Ovary (tissue), 9 donors: ENCODE results near the gene SSTR5. TPM values are rescaled to one million over a fixed set of nuclear protein-coding genes. Genes with fewer than 3 reads are reported as not detected.

ENCODE experiments used
- DNase-seq, 5 donors: peaks; one replicate each; pipeline ENCODE4 v3.0.0-alpha.2; 2019 to 2020
- H3K27ac ChIP-seq, 2 donors: fragments of 200-600 bp; one replicate each; pipeline versions ENCODE4 v1.5.1 to v1.8.0; 2019 to 2022
- H3K27me3 ChIP-seq: fragments of 200-600 bp; one replicate; pipeline ENCODE4 v1.8.0; 2022
- H3K36me3 ChIP-seq: fragments of 200-600 bp; sonication (generic); one replicate; pipeline ENCODE4 v1.5.1; 2019
- H3K4me1 ChIP-seq: one replicate; pipeline ENCODE4 v1.8.1; 2013; ENCODE audit warnings: mild to moderate bottlenecking, moderate library complexity; ENCODE audit not compliant: insufficient read depth
- H3K4me3 ChIP-seq: fragments of 200-600 bp; sonication (generic); one replicate; pipeline ENCODE4 v1.5.1; 2017
- H3K9me3 ChIP-seq, 2 donors: fragments of 200-600 bp in 1 of 2; sonication (generic) in 1 of 2; one replicate each; pipeline versions ENCODE4 v1.5.1 to v1.8.1; 2013 to 2019; ENCODE audit warnings: mild to moderate bottlenecking in 1 of 2, moderate library complexity in 1 of 2
- CTCF ChIP-seq, 3 donors: fragments of 450-650 bp in 2 of 3; fragments of 200-600 bp in 1 of 3; IDR thresholded peaks; one replicate each; pipeline versions ENCODE4 v1.5.1 to v1.8.0; 2016 to 2022; ENCODE audit warnings: antibody characterized with exemption in 3 of 3, mild to moderate bottlenecking in 1 of 3
- EP300 ChIP-seq: sonication (generic); formaldehyde crosslinking; IDR thresholded peaks from one replicate; pipeline ENCODE4 v1.6.1; 2017; ENCODE audit warnings: antibody characterized with exemption
- POLR2A ChIP-seq: fragments of 450-650 bp; IDR thresholded peaks from one replicate; pipeline ENCODE4 v1.6.1; 2017; ENCODE audit warnings: antibody characterized with exemption, mild to moderate bottlenecking, moderate library complexity
- WGBS, 3 donors: extraction: QIAGEN DNeasy Blood & Tissue Kit in 1 of 3; methylation state at CpG; one replicate each; pipeline versions ENCODE4 v1.1.5 to v1.1.7; 2013 to 2017; 5-methylcytosine and 5-hydroxymethylcytosine counted together
- intact Hi-C, 4 donors: fragments of 100-400 bp; cut with DNase I; formaldehyde crosslinking; loops; one replicate each; pipeline versions ENCODE4 v1.11.0 to v1.15.1; 2022 to 2023
- polyA plus RNA-seq, 2 donors: library from polyadenylated mRNA; stranded (reverse); fragments of 200-250 nt in 1 of 2; fragments of 350-450 nt in 1 of 2; fragmentation: Illumina TruSeq in 1 of 2; extraction: RNeasy Lipid Tissue Mini Kit (QIAGEN cat#74804) in 1 of 2; gene quantifications; one replicate each; pipeline ENCODE4 v1.2.3, GENCODE V29; 2013 to 2014
- total RNA-seq, 7 donors: library from RNA; depleted of rRNA in 2 of 7; stranded (reverse); fragments of >200 nt in 2 of 7; fragmentation: NEBNext Ultra II Directional in 3 of 7; extraction: Animal tissue kit (Norgen Biotek cat#: 25700) in 3 of 7; gene quantifications; one replicate each; pipeline versions ENCODE4 v1.1.0 to v1.2.4, GENCODE V29; 2016 to 2023
- donor health status: DM: no; HTN: no; CAD: no; lungs with moderate emphysema.
- donor health status: DM: no; HTN: no; CAD: no.
- donor health status: Bipolar disorder and iron deficiency.
- donor health status: DM: yes; HTN: yes; CAD: no.
- donor health status: DM: no; HTN: no; CAD: no.
- donor health status: DM: yes; HTN: yes; CAD: no.

The SSTR5 gene
- total and polyA plus RNA-seq, 9 donors, result not detected

DNA sequence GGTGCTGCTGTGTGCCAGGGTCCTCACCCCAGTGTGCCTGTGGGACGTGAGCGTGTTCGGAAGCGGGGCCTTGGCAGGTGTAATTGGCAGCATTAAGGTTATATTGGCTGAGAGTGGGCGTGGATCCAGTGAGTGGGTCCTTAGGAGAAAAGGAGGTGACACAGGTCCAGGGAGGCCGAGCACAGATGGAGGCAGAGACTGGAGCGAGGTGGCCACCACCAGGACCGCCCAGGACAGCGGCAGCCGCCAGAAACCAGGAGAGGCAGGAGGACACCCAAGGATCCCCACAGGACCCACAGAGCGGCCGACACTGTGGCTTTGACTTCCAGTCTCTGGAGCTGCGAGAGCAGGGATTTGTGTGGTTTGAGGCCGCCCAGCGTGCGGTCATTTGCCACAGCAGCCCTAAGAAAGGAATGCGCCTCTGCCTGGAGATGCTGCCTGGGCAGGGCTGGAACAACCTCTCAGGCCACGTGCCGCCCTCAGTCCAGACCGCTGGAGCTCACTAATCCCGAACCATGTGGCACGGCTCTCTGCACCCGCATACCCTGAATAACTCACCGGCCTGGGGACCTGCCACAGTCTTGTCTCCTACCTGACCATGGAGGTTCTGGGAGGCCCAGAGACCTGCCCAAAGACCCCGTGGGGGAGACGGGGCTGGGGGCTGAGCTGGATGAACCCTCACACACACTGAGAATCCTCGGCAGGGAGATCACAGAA is 45.6 kb upstream of the SSTR5 start:
- intact Hi-C loops, result no loop called here
- Histone ChIP-seq H3K27me3 (no peaks in the 10 kb centered on the region), H3K4me3 (no peak overlapping the region), H3K4me1 (no peaks in the 10 kb centered on the region), H3K27ac (no peak overlapping the region), H3K9me3 (no peaks in the 10 kb centered on the region), H3K36me3 (no peaks in the 10 kb centered on the region)
- DNase-seq, result no peak
- TF ChIP-seq POLR2A, result no peak
- no peak for TF ChIP-seq EP300
- no peak for TF ChIP-seq CTCF (IDR thresholded peaks at IDR 0.05)
- WGBS, 3 donors, result 83 to 92% (median 83%) methylated on average over 27 of the region's 27 CpGs

- Histone ChIP-seq H3K9me3 (no peaks in the 10 kb centered on the region), H3K4me3 (no peak overlapping the region), H3K4me1 (no peaks in the 10 kb centered on the region), H3K27me3 (no peaks in the 10 kb centered on the region), H3K27ac (no peak overlapping the region), H3K36me3 (no peaks in the 10 kb centered on the region)
- no peak for DNase-seq
- WGBS, 3 donors, result 86 to 92% (median 90%) methylated on average over 22 of the region's 22 CpGs
- intact Hi-C loops, result no loop called here
- TF ChIP-seq EP300 (no peak), POLR2A (no peak), CTCF (IDR thresholded peaks at IDR 0.05) (no peak)
These were observed 45.1 kb upstream of the SSTR5 start for GRCh38 chr16:1027501-1027815.

DNA sequence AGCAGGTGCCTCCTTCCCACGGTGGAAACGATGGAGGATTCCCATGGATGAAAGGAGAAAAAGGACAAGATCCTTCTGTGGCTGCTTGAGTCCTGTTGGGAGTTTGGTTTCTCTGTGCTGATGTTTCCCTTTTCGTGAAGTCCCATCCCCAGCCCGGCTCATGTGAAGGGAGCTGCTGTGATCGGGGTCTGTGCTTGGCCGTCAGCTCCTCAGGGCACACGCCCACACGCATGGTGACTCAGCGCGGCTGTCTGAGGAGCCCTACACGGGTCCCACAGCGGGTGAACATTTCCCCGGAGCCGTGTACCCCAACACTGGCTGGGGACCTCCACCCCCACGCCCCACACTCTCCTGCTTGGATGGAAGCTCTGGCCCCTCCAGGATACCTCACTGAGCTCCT is 44.5 kb upstream of the SSTR5 start:
- Histone ChIP-seq H3K9me3 (no peaks in the 10 kb centered on the region), H3K27me3 (no peaks in the 10 kb centered on the region), H3K27ac (no peak overlapping the region), H3K36me3 (no peaks in the 10 kb centered on the region), H3K4me3 (no peak overlapping the region), H3K4me1 (no peaks in the 10 kb centered on the region)
- TF ChIP-seq POLR2A (no peak), CTCF (IDR thresholded peaks at IDR 0.05) (no peak)
- intact Hi-C loops, result no loop called here
- DNase-seq, result no peak
- WGBS, 3 donors, result 16 to 41% (median 21%) methylated on average over 15 of the region's 15 CpGs

GRCh38 chr16:1028524-1029258 is 43.9 kb upstream of the SSTR5 start:
- DNase-seq, result no peak
- Histone ChIP-seq H3K4me1 (no peaks in the 10 kb centered on the region), H3K36me3 (no peaks in the 10 kb centered on the region), H3K4me3 (no peak overlapping the region), H3K27ac (no peak overlapping the region), H3K9me3 (no peaks in the 10 kb centered on the region), H3K27me3 (no peaks in the 10 kb centered on the region)
- intact Hi-C loops, result no loop called here
- 14 to 26% (median 19%) methylated on average over 28 to 39 of the region's 39 CpGs for WGBS, 3 donors
- TF ChIP-seq POLR2A (no peak), CTCF (IDR thresholded peaks at IDR 0.05) (no peak), EP300 (no peak)
